Endothelial cell of hepatic sinusoid (primary cell): ENCODE results near the gene RRM1.

ENCODE experiments used
- in situ Hi-C: cut with HindIII; loops from 2 replicates; pipeline ENCODE4 v1.10.0; 2017; ENCODE audit warnings: low sequenced_read_pairs

RRM1 gene

DNA sequence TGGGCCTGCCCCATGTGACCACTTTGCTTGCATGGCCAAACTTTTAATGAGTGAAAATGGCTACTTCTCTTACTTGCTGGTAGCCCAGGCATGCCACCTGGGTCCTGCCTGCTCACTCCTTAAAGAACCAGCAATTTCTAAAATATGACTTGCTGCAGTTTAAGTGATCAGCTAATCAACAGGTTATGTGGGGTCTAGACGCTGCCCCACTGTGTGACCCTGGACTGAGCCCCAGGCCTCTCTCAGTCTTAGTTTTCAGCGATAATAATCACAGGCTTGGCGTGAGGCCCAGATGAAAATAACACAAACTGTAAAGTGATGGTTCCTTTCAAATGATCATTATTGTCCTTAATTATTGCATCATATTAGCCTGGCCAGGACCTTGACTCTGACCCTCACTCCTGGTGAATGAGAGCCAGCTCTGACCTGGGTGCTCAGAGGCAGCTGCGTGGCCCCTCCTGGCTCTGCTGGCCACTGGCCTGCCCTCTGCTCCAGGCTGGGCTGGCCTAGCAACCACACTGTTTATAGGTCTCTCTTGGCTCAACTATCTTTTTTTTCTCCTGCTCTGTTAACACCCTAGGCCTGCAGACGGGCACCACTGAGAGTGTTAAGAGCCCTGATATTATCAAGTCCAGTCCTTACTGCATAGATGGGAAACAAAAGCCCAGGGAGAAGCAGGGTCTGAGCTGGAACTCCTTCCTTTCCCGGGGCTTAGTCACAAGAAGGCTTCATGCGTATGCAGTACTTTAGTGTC lies 89.7 kb downstream of the RRM1 start:
- in situ Hi-C loops = no loop called here

DNA sequence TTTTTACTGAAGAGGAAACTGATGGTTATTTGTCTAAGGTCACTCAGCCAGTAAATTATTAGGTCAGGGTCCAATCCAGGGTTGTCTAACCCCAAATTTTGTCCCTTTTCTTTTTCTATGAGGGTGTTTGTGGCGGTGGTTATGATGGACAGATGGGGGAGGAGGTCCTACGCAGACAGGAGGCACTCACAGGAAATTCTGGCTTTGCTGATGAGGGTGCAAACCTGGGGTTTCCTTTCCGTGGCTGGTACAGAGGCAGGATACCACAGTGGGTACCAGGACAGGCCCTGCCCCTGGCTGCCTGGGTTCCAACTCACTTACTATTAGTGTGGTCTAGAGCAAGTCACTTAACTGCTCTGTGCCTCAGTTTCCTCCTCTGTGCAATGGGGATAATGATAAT lies 91.0 kb downstream of the RRM1 start:
- in situ Hi-C loops = no loop called here

DNA sequence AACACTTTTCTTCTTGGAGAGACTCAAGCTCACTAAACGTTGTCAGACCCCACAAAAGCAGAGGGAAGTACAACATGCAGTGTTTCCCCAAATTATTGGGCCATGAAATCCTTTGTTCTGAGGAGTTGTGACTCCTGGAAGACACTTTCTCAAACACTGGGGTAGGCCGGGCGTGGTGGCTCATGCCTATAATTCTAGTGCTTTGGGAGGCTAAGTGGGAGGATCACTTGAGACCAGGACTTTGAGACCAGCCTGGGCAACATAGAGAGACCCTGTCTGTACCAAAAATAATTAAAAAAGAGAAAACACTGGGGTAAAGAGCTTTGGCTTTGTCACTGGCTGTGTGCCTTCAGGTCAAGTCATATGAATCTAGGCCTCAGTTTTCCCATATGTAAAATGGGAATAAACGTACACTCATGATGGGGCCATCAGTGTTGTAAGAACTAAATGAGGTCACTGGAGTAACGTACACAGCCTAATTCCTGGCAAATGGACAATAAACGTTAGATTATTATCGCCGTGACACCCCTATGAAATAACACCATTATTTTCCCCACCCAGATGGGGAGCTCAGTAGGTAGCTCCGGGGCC lies 92.0 kb downstream of the RRM1 start:
- in situ Hi-C loops = no loop called here

DNA sequence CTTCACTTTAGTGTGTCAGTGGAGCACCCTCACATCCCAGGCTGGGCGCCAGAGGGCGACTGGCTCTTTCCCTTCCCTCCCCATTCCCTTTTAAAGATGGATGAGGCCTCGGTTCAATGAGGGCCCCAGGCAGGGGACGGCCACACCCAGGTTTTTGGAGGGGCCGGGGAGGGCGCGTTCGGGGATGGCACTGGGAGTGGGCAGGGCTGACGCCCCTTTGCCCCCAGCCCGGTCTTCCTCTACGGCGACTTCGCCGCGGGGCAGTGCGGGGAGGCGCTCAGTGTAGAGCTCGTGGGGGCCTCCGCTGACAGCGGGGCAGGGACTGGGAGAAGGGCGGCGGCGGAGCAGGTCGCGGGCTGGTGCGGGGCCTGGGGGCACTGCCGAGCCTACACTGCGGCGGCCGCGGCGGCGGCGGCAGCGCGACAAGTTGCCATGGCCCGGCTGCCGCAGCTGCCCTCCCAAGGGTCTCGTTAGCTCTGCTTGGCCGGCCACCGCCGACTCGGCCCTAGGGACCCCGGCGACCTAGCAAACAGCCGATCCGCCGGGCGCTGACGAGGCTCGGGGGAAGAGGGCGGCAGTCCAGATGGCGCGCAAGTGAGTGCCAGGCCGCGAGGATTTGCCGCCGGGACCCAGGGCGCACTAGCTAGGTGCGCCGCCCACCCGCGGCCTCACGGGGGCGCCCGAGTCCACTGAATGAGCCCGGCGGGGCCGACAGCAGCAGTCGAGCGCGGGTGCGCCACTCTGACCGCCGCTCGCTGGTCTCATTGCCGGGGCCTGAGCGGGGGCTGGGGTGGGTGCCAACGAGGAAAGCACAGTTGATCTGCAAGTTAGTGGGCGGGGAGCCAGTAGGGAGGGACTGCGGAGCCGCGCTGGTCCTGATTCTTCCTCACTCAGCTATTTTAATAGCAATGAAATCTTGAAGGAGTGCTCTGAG lies 92.7 kb downstream of the RRM1 start:
- in situ Hi-C loops = no loop called here
